ENCODE results near the gene GRM8.

- TF ChIP-seq CTCF (IDR thresholded peaks at IDR 0.05; ENCODE audit: insufficient read depth, low read depth, low read length): no peak
- TF ChIP-seq EZH2 (IDR thresholded peaks at IDR 0.05; ENCODE audit: insufficient read depth, low read length): no peak
Measured at GRCh38 chr7:126804604-126805003, 448.1 kb downstream of the GRM8 start.

Measured in astrocyte (in vitro differentiated cells and primary cell).